NCI-H1105 treated with DMSO at 0.1 percent for 48 hours (cell line): ENCODE data around the gene SCP2D1.

Experiments used
- DNase-seq: peaks from one replicate; lab custom pipeline; 2025; lab: John Stamatoyannopoulos, UW

The SCP2D1 gene

DNA sequence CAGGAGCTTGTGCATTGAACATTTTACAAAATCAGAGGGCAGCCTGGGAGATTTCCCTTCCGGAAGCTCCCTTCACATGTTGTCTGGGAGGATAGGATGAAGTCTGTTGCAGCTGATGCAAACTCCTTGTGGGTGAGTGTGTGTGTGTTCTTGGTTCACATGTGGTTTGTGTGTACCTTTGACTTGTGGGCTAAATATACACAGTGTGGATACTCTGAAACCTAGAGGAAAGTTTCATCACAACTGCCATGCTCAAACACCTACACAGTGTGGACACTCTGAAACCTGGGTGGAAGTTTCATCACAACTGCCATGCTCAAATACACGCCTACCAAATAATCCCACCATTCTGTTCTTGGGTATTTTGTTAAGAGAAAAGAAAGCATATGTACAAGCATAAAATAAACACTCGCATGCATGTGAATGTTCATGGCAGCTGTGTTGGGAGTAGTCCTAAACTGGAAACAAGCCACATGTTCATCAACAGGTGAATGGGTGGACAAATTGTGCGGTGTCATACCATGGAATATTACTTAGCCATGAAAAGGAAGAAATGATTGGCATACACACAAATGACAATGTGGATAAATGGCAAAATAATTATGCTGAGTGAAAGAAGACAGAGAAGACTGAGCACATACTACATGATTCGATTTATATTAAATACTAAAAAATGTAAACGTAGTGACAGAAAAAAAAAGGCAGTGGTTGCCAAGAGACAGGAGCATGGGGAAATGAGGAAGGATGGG is 1.8 kb downstream of the SCP2D1 start:
- no peak for DNase-seq

DNA sequence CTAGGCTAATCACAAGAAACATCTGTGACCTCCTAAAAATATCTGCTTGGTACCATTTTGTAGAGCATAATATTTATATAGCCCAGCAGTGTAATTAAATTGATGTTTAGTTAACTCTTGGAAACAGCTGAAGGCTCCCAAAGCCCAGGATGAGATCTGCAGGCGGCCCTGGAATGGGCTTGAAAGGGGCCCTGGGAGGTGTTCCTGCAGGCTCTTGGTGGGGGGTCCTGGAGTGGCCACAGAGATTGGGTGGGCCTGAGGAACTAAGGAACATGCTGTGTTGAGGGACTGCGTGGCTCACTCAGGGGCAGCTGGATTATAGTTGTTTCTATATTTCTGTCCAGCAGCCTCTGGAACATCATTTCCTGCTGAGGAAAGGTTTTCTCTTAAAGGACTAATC is 9.2 kb downstream of the SCP2D1 start:
- DNase-seq, result no peak

DNA sequence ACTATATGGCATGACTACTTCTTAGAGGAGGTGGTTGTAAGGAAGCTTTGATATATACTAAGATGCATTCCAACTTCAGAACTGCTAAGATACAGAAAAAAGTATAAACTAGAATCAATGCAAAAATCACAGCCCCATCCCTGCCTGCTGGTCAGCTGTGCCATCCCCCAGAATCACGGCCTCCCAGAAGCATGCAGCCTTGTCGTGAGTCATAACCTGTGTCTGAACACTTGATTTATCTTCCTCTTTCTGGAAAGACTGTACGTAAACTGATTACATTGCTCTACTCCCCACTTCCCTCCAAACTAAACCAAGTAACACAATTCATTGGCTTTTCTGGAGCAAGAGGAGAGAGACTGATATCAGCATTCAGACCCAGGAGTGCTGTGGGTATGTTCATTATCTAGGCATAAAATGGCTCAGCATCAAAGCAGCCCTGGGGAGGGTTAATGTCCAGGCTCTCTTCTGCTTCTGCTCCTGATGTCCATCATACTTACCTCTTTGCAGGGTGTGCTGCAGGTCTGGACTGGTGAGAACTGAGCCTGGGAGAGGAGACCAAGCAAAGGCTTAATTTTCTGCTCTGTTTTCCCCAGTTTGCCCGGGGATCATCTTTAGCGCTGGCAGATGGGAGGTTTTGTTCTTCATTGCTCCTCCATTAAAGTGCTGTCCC is 18.4 kb downstream of the SCP2D1 start:
- no peak for DNase-seq

DNA sequence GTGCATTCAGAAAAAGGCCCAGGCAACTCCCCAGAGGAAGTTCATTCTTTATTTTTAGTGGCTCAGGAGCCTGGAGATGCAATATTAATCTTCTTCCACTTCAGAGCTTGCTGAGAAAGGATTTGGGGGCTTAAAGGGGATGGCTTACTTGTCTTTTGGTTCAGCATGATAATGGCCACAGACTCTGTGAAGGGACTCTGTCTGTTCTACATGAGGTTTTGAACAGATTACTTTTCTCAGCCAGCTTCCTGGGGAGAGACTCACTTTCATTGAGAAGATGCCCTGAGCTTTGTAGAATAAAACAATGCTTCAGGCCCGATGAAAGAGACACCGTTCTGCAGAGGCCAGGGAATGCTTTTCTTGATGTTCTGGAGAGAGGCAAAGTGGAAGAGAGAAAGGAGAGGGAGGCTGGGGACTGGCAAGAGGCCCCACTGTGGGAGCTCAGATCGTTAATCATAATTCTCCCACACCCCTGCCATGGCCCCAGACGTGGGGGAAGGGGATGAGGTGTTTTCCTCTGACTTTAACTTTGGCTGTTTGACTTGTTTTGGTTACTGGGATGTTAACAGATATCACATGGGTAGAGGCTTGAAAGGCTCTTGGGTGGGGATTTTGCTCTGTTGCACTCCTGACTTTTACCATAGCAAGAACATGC is 19.1 kb downstream of the SCP2D1 start:
- no peak for DNase-seq

DNA sequence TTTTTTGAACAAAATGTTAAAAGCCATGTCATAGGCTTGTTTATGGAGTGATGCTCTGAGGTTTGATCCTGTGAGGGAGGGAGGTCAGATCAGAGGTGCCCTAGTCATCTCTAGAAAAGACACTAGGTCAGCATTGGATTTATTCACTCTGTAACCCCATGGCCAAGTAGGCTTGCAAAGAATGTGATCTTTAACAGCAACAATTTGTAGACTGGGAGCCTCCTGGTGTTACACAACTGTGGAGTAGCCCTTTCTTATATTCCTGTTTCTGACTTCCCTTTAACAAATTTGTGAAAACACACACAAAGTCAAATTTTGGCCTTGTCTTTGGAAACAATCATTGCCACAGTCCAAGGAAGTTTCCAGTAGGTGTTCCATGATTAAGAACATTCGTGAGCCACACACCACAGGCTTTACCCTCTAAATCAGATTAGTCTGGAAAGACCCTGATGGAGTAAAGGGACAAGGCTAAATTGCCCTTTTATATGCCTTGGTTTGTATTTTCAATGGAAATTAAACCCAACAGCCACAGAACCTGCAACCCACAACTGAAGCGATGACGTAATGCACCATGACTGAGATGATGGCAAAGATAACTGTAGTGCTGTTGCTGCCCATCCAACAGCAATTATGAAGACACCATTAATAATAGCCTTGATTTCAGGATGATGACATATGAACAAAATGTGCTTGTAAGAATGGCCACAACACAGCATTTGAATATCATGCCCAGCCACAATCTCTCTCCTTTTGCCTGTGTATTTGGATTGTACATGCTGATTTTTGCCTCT is 22.1 kb downstream of the SCP2D1 start:
- no peak for DNase-seq

DNA sequence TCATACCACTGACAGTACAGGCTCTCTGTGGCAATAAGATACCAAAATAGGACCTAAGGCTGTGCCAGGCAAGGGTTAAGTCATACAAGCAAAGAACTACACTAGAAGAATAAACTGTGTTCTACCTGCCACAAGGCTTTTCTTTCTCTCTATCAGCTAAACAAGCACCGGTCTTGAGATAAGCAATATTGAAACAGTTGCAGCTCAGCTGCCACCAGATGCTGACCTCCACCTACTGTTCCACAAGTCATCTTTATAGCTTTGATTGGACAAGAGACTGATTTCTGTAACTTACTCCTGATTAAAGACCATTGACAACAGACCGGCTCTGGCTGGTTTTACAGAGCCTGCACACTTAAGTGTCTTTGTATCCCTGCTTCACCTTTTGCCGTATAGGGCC is 24.1 kb downstream of the SCP2D1 start:
- DNase-seq, result no peak

DNA sequence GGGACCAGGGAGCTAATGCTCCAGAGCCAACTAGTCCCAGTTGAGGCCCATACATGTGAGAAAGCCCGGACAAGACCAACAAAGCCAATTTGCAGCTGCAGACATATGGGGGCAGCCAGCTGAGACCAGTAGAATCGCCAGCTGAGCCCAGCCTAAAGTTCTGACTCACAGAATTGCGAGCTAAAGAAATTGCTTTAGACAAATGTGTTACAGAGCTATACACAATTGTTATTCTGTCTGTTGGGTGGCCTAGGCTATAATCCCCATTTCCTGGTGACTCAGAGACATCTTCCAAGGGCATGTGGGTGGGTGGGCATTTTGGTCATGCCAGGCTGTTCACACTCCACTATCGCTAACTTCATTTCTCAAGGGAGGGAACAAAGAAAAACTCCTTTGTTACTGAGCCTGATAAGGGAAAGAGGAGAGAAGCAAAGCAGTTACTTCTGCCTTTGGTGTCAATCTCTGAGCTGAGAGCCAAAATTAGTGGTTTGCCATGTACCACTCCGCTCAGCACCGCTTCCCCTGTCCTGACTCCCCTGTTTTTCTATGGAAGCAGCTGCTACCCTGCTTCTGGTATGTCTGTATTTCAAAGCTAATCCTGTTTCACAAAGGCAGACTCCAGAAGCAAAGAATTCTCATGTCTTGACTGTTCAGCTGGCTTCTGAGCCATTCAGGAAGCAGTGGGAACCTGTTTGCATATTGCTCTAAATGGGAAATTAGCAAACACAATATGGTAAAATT is 26.1 kb downstream of the SCP2D1 start:
- DNase-seq, result no peak

DNA sequence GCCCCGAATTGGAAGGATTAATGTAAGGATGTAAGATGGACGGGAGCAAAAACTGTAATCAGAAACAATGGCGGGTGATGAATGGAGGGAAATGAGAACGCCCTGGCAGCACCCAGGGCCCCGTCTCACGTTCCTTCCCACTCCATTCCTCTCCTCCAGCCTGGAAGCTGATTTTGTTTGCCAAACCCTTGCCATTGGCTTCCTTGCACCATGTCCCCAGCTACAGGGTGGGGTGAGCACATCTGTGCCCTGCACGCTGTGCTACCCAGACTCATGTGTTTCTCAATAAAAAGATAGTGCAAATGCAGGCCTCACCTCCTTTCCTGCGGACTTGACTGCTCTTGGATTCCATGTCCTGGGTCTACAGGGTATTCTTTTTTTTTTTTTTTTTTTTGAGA is 26.7 kb downstream of the SCP2D1 start:
- DNase-seq, result no peak

DNA sequence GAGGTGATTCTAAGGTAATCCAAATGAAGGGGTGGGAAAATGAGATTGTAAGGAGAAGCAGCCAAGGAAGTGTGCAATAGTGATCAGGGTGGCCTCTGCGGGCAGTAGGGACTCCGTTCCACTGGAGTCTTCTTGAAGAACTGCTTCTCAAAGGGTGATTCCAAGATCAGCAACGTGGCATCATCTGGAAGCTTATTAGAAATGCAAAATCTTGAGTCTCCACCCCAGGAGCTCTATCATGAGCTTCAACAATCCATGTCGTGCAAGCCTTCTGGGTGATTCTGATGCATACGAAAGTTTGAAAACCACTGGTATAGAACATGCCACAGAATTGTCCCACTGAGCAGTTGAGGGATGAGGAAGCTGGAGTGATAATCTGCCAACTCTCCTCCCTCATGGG is 31.4 kb downstream of the SCP2D1 start:
- no peak for DNase-seq

DNA sequence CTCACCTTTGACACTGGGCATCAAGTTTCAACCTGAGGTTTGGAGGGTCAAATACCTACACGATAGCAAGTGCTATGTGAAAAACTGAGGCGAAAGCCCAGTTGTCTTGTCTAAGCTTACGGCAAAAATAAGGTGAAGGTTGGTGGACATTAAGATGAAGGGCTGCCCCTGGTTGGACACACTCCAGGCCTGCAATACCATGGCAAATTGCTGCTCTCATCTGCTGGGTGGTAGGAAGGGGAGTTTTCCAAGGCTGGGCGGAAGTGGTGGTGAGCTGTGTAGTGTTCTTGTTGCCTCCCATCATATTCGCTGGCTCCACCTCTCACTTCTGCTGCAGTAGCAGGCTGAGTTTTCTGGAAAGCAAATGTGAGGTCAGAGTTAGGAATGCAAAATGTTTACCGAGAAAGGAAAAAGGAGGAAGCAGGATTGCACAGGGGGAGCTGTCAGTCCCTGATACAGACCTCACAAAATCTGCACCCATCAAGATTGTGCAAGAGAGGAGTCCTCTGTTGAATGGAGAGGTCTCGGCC is 33.7 kb downstream of the SCP2D1 start:
- DNase-seq, result no peak

DNA sequence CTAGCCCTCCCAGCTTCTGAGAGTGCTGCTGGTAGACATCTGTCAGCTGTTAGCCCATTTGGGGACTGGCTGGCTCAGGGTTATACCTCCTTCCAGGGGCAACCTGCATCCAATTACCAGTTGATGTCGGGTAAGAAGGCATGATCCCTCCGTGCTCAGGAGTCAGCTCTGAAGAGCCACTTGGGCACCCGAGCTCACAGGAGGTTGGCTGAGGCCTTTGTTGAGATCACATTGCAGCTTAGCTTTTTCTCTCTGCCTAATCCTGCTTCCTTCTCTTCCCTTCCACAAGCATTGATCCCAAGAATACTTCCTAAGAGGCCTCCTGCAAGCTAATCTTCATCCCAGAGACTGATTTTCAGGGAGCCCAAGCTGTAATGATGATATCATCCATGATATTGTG is 35.5 kb downstream of the SCP2D1 start:
- DNase-seq, result no peak

DNA sequence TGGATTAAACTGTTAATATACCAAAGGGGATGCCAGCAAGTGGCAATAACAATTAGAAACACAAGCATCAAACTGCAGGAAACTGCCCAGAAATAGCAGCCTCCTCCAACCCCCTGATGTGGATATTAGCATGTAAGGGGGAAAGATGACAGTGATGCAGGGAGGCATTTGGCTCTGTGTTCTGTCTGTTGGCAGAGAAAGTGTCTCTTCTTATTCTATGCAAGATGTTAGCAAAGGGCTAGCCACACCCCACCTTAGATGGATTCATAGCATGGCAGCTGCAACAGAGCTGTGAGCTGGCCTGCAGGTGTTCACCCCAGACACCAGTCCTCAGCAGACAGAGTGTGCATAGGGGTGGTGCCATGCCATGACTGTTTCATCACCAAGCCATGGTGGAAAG is 38.0 kb downstream of the SCP2D1 start:
- DNase-seq, result no peak

DNA sequence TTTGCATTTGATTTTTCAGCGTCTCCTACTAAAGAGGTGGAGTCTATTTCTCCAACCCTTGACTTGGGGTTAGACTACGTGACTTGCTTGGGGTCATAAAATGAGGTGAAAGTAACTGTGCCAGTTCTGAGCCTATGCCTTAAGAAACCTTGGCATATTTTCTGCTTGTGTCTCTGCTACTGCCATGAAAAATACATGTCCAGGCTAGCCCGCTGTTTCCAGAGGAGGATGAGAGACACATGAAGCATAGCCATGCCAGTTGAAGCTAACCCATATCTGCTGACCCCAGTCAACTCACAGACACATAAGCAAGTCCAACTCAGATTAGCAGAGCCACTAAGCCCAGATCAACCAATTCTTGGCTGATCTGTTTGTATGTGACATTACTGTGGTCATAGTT is 38.7 kb downstream of the SCP2D1 start:
- DNase-seq, result no peak

DNA sequence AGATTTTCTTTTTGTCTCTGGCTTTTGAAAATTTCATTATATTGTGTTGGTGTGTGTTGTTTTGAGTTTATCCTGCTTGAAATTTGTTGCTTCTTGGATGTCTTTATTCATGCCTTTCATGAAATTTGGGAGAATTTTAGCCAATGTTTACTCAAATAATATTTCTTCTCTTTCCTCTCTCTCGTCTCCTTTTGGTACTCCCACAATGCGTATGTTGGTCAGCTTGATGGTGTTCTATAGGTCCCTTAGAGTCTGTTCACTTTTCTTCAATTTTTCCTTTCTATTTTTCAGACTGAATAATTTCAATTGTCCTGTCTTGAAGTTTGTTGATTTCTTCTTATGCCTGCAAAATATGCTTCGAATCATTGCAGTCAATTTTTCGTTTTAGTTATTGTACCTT is 39.6 kb downstream of the SCP2D1 start:
- DNase-seq, result no peak

DNA sequence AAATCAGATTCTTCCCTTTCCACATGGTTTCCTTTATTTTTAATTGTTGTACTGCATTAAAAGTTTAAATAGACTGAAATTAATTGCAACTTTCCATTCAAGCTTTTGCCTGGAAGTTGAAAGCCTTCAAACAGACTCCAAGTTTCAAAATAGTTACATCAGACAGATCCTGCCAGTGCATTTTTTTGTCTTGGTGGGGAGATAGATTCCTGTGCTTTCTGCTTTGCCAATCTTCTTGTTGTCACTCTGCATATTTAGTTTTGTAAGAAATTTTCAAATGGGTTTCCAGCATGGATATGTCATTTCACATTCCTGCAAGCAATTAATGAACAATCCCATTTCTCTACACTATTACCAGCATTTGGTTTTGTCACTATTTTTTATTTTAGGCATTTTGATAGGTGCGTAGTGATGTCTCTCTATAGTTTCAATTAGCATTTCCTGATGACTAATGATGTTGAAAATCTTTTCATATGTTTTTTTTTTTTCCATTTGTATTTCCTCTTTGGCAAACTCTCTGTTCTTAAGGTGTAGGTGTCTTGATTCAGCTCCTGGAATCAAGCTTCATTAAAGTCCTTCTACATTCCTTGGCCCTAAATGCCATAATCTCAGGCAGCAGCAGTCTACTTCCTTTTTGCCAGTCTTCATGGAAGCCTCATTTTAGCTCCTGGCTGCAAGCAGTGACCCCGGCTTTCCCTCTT is 40.5 kb downstream of the SCP2D1 start:
- no peak for DNase-seq

DNA sequence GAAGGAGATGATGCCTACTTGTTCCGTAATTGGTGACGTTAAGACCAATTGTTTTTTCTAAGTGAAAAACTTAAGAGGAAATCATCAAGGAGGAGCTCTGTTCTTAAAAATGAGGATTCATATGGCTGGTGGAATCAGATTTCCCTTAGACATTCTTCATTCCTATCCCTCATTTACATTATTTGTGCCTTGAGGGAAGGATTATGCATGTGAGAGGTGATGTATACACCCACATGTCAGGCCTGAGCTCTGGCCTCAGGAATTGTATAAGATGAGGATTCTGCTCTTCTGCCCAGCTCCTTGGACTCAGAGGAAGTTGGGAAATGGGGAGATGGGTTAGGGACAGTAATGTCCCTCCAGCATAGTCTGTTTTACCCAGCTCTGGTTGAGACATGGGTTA is 42.3 kb downstream of the SCP2D1 start:
- DNase-seq, result no peak

DNA sequence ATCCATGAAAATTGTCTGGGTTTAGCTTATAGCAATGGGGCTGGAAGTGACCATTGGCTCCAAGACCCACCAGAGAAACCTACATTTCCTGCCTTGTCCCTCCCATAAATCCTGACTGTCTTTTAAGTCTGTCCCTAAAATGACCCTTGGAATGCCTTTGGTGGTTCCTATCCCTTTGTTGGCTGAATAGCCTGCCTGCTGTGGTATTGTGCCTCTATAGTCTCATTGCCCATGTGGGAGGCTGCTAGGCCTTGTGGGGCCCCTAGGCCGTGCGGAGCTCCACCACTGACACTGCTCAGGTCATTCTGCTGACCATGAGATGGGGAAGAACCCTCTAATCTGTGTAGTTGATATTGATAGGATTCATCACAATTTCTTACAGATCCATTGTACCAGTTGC is 43.3 kb downstream of the SCP2D1 start:
- DNase-seq, result no peak

DNA sequence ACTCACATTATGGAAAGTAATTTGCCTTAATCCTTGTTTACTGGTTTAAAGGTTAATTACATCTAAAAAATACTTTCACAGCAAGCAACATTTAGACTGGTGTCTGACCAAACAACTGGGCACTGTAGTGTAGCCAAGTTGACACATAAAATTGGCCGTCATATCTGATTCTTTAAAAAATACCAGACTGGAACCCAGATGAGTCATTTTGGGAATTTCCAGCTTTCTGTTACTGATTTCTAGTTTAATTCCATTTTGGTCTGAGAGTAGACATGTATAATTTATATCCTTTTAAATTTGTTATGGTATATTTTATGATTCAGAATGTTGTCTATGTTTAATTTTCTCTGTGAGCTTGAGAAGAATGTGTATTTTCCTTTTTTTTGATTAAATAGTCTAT is 44.1 kb downstream of the SCP2D1 start:
- DNase-seq, result no peak

DNA sequence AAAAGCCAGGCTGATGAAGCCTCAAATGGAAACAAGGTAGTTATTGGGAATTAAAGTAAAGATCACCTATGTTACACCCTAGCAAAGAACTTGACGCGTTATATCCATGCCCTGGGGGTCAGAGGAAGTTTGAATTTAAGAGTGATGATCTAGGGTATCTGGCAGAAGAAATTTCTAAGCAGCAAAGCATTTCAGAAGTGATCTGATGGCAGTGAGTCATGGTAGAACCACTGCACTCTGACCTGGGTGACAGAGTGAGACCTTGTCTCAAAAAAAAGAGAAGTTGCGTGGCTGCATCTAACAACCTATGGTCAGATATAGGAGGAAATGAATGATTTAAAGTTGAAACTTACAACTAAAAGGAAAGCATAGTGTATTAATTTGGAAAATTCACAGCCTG is 45.2 kb downstream of the SCP2D1 start:
- no peak for DNase-seq
